GM18858 (cell line): ENCODE results near the gene CLEC16A.

Source experiments
- ATAC-seq: cut with Tn5 transposase; IDR thresholded peaks from one replicate; pipeline ENCODE4 v1.9.1; 2021; ENCODE audit not compliant: unreplicated experiment

The CLEC16A gene

DNA sequence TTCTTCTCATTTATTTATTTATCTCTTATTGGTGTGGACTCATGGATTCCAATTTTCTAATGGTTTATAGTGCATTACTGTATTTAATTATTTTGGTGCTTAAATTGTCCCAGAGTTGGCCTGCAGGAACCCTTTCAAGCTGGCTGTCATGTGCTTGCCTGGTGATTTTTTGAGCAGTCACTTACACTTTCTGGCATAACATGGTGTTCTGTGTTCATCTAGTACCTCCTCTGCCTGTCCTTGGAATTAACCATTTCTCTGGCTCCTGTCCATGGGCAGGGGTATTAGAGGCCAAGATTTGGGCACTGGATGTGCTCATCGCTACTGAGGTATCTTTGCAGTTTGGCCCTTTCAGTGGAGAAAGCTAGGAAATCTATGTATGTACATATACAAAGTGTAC lies 67.0 kb downstream of the CLEC16A start:
- ATAC-seq = no peak

DNA sequence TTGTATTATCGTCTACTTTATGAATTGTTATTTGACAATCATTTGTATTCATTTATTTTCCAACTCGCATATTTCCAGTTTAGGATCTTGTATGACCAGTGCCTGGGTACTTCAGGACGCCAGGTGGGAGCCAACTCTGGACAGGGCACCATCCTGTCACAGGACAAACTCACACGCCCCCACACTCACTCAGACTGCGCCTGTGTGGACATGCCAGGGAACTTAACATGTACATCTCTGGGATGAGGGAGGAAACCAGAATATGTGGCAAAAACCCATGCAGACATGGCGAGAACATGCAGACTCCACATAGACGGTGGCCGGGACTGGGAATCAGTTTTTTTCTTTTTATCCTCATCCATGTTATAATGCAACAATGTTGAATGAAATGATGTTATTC lies 68.5 kb downstream of the CLEC16A start:
- no peak for ATAC-seq

DNA sequence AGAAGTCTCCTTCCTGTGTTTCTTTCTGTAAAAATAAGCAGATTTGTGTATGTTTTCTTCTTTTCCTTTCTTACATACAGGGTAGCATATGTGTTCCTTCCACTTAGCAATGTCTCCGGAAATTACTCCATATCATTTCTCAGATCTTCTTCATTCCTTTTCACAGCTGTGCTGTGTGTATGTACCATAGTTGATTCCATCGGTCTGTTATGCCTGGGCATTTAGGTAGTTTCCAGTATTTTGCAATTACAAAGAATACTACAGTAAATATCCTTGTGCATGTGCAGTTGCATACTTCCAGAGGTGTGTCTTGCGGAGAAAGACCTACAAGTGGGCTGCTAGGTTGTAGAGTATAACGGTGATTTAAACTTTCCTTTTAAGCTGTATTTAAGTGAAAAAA lies 69.8 kb downstream of the CLEC16A start:
- no peak for ATAC-seq

DNA sequence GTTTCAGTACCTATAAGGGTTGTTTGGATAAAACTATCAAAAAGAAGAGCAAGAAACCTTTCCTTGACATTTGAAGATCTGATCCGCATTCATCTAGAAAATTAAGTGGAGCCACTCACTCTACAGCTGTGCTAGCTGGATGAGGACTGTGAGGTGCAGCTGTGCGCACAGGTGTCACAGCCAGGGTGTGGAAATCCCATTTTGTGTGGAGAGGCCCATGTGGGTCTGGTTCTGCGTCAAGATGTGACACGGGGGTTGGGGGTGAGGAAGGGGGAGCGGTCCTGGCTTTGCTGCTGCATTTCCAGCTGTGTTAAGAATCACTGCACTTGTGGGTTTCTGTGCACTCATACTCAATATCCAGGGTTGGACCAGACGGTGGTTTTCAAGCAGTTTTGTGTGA lies 70.7 kb downstream of the CLEC16A start:
- ATAC-seq = no peak

DNA sequence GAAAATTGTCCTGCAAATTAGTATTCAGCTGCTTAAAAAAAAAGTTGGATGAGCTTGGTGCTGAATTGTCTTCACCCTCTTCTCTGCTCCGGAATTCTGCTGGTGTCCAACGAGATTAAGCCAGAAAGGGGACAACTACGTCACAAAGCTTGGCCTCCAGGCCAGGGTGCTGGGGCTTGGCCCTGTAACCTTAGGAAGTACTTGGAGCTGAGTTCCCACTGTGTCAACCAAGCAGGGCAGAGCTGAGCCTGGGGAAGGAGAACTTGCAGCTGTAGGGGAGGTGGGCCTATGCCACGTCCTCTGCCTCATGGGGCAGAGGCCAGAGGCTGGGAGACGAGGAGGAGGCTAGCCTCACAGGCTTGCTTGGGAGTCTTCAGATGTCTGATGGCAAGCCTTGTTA lies 71.2 kb downstream of the CLEC16A start:
- ATAC-seq = no peak

DNA sequence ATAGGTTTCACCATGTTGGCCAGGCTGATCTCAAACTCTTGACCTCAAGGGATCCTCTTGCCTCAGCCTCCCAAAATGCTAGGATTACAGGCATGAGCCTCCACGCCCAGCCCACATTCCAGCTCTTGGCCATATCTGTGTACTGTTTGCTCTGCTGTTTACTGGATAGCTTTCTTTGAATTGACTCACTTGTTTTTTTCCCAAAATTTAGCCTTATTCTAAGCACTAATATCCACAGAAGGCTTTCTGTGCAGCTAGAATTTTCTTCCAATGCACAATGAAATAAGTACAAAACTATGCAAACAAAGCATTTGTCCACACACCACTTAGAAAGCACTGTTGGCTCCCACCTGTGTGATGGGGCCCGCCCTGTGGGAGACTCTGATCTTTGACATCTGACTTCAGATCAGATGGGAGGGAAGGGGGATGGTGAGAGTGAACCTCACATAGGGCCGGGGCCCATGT lies 72.2 kb downstream of the CLEC16A start:
- ATAC-seq = no peak

DNA sequence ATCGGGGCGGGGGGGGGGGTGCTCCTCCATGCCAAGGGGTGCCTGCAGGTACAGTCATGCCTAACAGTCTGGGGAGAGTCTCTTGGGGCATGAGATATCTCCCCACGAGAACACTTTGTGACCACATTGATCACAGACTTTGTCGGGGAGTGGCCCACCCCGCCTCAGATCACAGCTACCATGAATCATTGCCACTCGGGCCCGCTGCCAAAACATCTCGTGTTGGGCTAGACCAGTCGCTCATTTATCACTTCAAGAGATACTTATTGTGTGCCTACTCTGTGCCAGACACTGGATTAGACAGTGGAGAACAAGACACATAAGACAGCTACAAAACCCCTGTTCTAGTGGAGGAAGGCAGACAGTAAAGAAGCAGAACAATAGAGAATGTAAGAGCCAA lies 72.6 kb downstream of the CLEC16A start:
- no peak for ATAC-seq

DNA sequence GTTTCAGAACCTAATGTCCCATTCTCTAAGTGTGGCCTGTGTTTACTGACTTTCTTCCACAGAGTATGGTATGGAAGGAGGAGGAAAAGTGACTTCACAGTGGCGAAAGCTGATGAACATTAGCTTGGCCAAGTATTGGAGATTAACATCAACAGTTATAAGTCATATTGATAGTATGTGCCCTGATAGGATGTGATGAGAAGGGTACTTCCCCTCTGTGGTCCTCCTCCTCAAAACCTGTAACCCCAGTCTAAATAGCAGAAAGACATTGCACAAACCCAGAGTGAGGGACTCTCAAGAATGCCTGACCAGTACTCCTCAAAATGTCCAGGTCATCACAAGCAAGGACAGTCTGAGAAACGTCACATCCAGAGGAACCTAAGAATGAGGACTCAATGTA lies 73.1 kb downstream of the CLEC16A start:
- no peak for ATAC-seq

DNA sequence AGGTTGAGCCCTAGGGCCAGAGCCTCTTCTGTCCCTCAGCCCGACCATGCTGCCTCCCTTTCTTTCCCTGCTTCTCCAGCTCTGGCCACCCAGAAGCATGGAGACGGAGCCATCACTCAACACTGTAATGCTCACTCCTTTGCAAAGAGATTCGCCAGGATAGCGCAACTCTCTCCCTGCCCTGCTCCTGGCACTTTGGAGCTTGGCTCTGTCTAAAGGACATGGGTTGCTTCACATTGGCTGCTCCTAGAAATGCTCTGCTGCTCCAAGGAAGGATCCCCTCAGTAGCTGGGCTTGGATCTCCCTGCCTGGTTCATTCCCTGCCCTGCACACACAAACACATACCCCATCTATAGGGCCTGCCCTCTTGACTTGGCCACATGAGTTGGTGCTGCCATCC lies 76.0 kb downstream of the CLEC16A start:
- no peak for ATAC-seq

DNA sequence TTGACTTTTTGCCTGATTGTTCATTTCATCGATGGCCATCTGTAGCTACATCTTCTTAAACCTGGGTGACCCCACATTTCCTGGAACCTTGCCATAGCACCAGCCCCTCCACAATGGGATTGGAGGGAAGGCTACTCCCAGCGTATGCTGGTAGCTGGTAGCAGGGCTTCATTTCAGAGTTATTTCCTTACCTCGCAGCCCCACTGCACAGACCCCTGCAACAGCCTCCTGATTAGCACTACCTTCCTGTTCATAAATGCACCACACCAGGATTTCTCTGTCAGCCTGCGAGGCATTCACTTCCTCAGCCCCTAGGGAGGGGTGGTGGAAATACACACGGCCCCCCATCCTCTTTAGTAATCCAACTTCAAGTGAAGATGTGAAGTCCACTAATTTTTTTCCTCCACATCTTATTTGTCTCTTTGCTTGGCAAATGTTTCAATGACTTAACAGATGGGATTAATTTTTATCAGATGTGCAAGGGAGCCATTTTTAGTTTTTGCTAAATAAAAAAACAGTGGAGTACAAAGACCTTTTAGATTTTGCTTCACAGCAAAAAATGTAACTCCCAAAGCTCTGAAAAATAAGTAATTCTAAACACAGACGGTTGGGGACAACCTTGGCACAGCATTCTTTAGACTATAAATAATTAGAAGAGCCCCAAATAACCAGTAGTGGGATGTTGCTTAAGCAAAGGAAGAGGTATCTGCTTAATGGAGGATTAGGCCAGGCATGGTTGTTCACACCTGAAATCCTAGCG lies 76.6 kb downstream of the CLEC16A start:
- no peak for ATAC-seq

DNA sequence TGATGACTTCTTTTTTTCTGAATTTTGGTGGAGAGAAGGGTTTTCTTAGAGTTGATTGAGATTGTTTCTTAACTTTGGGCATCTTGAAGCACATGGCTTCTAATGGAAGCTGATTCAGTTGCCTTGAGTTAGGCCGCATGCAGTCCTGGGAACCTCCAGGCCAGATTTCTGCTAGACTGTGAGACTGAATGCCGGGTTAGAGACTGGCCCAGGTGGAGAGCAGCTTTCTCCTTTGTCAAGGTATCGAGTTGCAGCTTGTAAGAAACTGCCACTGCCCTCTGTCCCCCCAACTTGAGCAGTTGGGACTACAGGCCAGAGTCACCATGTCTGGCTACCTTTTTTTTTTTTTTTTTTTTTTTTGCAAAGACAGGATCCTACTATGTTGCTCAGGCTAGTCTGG lies 77.6 kb downstream of the CLEC16A start:
- ATAC-seq = no peak

DNA sequence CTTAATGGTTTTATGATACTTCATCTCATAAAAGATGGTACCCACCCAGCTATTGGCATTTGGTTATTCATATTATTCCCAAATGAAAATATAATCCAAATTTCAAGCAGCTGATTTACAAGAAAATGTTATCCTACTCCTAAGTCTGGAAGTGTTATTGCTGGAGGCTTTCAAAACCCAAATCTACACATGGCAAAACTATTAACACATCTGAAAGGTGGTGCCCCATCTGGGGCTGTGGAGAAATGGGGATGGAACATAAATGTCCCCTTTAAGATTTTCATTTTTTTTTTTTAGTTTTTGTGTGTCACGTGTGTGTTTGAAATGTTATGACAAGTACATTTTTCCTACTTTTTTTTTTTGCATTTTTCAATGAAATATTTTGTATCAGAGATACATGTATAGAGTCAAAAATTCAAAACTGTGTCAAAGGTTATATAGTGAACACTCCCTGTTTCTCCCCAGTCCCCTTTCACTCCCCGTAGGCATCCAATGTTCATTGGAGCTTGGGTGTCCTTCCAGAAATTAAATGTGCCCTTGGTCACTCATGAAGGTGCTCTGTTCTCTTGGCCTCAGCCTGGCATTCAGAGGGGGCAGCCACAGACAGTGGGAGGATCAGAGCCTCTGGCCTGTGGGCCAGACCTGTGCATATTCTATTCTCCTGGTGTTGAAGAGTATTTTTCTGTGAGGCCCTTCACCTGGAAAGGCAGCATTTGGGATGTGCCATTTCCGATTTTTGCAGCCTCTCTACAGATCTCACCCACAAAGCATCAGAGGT lies 79.1 kb downstream of the CLEC16A start:
- ATAC-seq = no peak

DNA sequence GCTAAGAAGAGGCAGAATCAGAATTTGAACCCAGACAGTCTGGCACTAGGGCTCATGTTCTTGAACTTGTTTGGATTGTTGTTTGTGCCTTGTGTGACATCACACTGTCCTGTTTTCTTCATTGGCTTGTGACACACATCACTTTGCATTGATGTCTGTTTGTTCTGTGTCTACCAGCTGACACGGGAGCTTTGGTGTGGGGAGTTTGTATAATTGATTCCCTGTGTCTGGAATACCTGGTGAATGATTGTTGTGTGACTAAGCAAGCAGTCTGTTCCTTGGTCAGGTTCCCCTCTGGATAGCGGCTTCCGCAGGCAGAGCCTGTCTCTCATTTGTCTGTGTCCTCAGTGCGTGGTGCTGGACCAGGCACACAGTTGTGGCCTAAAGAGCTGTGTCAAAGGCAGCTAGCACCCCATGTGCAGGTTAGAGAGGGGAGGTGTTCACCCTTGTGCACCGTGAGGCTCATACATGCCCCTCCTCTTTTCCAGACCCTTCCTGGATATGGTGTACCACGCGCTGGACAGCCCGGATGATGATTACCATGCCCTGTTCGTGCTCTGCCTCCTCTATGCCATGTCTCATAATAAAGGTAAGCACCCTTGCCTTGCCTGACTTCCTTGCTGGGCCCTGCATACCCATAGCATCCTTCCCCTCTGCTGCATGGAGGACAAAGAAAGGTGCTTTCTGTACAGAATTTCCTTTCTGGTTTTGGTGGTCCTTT lies 80.1 kb downstream of the CLEC16A start:
- no peak for ATAC-seq

DNA sequence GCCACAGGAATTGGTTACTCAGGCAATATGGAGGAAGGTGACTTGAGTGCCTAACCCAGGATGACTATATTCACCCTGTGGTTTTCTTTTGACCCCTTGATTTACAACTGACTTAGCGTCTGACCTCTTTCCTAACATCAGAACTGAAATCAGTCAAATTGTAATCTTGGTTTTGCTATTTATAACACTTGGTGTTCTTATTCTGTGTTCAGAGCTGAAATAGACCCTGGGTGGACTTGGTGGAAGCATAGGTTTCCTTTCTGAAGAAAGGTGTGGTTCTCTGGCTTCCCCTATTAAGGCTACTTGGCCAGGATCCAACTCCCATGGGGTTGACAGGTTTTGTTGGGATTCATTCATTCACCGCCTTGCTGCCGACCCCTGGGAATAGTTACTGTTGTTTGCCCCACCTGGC lies 80.8 kb downstream of the CLEC16A start:
- ATAC-seq = peak; percentile 66

DNA sequence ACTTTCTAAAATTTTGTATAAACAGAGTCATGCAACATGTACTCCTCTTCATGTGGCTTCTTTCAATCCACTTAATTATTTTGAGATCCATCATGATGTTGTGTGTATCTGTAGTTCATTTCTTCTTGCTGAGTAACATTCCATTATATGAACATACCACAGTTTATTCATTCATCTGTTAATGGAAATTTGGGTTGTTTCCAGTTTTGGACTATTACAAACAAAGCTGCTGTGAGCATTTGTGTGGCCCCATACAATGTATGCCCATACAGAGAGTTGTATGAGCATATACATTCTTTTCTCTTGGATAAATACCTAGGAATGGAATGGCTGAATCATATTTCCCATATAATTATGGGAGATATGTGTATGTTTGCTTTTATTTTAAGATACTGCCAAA lies 85.6 kb downstream of the CLEC16A start:
- ATAC-seq = no peak

DNA sequence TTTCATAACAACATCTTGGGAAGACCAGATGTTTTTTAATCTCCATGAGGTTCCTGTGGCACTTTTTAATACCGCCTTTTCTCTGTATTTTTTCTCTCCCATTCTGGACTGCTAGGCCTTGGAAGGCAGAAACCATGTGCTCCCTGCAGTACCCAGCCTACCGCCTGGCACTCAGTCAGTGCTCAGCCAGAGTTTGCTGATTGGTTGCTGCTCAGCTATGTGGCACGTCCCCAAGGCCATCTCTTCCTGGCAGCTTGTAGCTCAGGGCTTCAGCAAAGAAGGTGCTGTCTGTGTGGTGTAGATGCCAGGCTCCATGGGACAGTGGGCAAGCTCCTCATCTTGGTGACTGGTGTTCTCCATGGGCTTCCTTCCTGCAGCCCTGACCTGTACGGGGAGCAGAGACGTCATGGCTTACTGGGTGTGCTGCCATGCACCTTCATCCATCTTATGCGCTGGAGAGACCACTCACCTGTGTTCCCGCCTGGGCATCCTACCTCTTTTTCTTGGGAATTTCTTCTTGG lies 86.7 kb downstream of the CLEC16A start:
- ATAC-seq = no peak

DNA sequence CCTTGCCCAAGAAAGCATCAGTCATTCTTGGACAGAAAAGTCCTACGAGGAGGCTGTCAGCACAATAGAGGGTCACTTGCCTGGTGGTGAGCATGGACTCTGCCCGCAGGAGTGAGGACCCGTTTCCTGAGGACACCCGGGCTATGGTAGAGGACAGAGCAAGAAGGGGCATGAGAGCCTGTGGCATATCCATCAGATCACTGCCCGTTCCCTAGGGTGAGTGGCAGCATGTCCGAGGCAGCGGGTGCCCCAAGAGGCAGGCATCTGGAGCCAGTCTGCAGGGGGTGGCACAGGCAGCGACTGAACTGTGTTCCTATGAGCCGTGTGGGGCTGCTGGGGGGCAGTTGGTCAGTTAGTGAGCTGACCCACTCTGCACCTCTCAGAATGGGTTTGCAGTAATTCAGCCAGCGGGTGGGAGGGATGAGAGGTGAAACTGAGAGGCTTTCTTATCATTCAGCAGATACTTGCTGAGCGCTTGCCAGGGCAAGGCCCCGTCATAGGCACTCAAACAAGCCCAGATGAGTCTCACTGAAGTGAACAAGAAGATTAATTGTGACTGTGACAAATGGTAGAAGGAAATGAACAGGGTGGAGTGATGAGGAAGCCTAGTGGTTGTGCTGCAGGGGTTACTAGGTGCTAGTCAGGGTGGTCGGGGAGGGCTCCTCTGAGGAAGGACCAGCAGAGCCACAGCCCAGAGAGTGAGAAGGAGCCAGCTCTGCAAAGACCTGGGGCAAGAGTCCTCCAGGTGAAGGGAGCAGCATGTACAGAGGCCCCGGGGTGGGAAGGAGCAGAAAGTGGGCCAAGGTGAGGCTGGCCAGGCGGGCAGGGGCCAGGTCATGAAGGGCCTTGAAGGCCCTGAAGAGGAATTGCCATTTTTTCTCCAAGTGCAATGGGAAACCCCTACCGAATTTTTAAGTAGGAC lies 87.9 kb downstream of the CLEC16A start:
- ATAC-seq = no peak

DNA sequence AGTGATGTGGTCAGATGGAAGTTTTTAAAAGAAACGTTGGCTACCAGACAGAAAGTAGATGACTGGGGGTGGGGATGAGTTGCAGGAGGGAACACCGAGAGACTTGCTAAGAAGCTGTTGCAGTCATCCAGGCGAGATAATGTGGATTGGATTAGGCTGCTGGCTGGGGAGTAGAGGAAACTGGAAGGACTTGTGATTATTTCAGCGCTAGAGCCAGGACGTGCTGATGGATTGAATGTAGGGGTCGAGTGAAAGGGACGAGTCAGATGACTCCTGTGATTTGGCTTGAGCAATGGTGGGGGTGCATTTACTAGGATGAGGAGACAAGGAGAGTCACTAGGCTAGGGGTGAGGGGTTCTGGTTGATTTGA lies 88.5 kb downstream of the CLEC16A start:
- ATAC-seq = no peak

DNA sequence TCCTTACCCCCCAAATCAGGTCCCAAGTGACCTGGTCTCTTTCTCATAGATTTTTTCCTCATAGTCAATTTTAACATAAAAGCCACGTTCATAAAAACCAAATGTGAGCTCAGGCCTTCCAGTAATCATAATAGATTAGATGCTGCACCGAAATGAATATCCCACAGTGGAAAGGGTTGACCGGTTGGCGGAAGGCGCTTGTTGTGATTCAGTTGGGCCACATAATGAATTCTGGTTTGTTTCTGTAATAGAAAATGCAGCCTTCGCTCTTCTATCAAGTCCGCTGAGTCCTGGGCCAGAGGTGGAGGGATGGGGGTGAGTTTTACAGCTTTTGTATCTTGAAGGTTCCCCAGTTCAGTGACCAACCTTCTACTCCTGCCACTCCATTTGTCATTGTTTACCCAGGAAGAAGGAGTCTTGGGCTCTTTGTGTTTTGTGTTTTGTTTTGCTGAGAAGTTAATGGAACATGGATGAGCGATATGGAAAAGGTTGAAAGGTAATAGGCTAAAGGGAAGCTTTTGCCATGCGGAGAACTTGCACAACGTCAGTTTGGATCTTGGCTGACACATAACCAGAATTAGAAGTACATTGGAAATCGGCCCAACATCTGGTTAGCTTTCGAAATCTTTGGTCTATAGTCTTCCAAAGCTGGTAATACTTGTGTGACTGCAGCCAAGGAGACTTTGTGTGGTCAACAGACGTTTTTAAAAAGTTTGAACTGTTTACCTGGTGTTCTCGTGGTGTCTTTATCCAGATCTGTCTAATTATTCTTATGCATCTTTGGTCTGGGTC lies 89.5 kb downstream of the CLEC16A start:
- no peak for ATAC-seq

DNA sequence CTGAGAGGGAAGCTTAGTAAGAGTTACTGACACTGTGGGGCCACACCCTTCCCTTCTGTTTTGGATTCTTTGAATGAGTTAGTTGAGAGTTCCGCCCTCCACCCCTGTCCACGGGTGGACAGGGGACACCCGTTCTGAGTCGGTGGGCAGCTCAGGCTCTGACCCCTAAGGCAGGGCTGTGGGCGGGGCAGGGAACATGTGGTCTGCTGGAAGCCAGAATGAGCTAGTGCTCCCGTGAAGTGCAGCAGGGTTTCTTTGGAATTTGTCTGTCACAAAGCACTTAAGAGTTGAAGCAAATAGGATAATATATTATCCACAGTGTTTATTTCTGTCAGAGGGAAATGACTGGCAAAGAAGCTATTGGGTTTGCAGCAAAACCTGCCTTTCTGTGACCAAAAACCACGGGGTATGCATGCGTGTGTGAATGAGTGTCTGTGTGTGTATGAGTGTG lies 90.1 kb downstream of the CLEC16A start:
- ATAC-seq = no peak
